WTC11 (cell line): Measurements from ENCODE around the gene OR2T10. TPM values are rescaled to one million over a fixed set of nuclear protein-coding genes. Genes with fewer than 3 reads are reported as not detected.
"Not testable (repeated sequence)": the region's sequence is repeated elsewhere in the genome, so short reads cannot be mapped to it uniquely, and the experiment has no call there.

Experiments
- ATAC-seq: fragments of 200-7000 bp; cut with Tn5 transposase; 2 replicates; pipeline ENCODE4 v1.10.0; 2021; ENCODE audit warnings: mild to moderate bottlenecking, moderate library complexity
- CTCF ChIA-PET: fragments of 300-600 bp; sonication (Branson Sonifier 250); formaldehyde crosslinking; loops from one replicate; lab custom pipeline; 2021; ENCODE audit warnings: antibody characterized with exemption; lab: Charles Lee
- POLR2A ChIA-PET: fragments of 350-600 bp; sonication (Branson Sonifier 250); formaldehyde crosslinking; loops from one replicate; lab custom pipeline; 2021; ENCODE audit warnings: antibody characterized with exemption; lab: Charles Lee
- DNase-seq: peaks from one replicate; pipeline ENCODE4 v3.0.0; 2021; ENCODE audit warnings: low spot score
- H3K27ac Mint-ChIP-seq: 2 replicates; pipeline ENCODE4 v1.8.0; 2021; ENCODE audit warnings: mixed read lengths
- H3K27me3 Mint-ChIP-seq: 2 replicates; pipeline ENCODE4 v1.8.0; 2021; ENCODE audit warnings: low read depth, mild to moderate bottlenecking, moderate library complexity, mixed read lengths
- H3K36me3 Mint-ChIP-seq: 2 replicates; pipeline ENCODE4 v1.8.0; 2021; ENCODE audit warnings: mixed read lengths
- H3K4me1 Mint-ChIP-seq: 2 replicates; pipeline ENCODE4 v1.8.0; 2022; ENCODE audit warnings: mixed read lengths
- H3K4me3 Mint-ChIP-seq: 2 replicates; pipeline ENCODE4 v1.8.0; 2021; ENCODE audit warnings: mild to moderate bottlenecking, moderate library complexity, mixed read lengths
- H3K9me3 Mint-ChIP-seq: 2 replicates; pipeline ENCODE4 v1.8.0; 2021; ENCODE audit warnings: mixed read lengths
- ETV6 ChIP-seq: sonication (generic); formaldehyde crosslinking; IDR thresholded peaks from 2 replicates; pipeline ENCODE4 v1.8.1; 2022; ENCODE audit warnings: mild to moderate bottlenecking, missing genetic modification reagents
- GRHL2 ChIP-seq: fragments of 250-450 bp; sonication (Bioruptor Pico); IDR thresholded peaks from 2 replicates; pipeline ENCODE4 v1.8.0; 2022; ENCODE audit warnings: mild to moderate bottlenecking, moderate library complexity; ENCODE audit not compliant: insufficient replicate concordance, severe bottlenecking
- MXD4 ChIP-seq: fragments of 250-450 bp; sonication (Bioruptor Pico); IDR thresholded peaks from 2 replicates; pipeline ENCODE4 v1.8.0; 2021; ENCODE audit warnings: mild to moderate bottlenecking, moderate library complexity, borderline replicate concordance
- NFATC4 ChIP-seq: fragments of 250-450 bp; sonication (Bioruptor Pico); IDR thresholded peaks from 2 replicates; pipeline ENCODE4 v1.9.0; 2021; ENCODE audit warnings: mild to moderate bottlenecking
- NR2C2 ChIP-seq: sonication (generic); formaldehyde crosslinking; IDR thresholded peaks from 2 replicates; pipeline ENCODE4 v1.8.0; 2022; ENCODE audit warnings: mild to moderate bottlenecking, missing genetic modification reagents
- total RNA-seq: library from RNA; stranded (reverse); gene quantifications from 3 replicates; pipeline ENCODE4 v1.2.3, GENCODE V29; 2021
- TF ChIP-seq, protein P1 (sequence below): sonication (generic); formaldehyde crosslinking; IDR thresholded peaks from 2 replicates; pipeline ENCODE4 v1.8.1; 2023; ENCODE audit warnings: mild to moderate bottlenecking, missing genetic modification reagents, moderate library complexity
- TF ChIP-seq, protein P2 (sequence below): sonication (generic); formaldehyde crosslinking; IDR thresholded peaks from 2 replicates; pipeline ENCODE4 v1.8.1; 2023; ENCODE audit warnings: mild to moderate bottlenecking, missing genetic modification reagents
- TF ChIP-seq, protein P3 (sequence below): sonication (generic); formaldehyde crosslinking; IDR thresholded peaks from 2 replicates; pipeline ENCODE4 v1.8.0; 2022; ENCODE audit warnings: mild to moderate bottlenecking, missing genetic modification reagents

Gene OR2T10
- total RNA-seq, 1 experiment from 2014 or later, result not detected

DNA sequence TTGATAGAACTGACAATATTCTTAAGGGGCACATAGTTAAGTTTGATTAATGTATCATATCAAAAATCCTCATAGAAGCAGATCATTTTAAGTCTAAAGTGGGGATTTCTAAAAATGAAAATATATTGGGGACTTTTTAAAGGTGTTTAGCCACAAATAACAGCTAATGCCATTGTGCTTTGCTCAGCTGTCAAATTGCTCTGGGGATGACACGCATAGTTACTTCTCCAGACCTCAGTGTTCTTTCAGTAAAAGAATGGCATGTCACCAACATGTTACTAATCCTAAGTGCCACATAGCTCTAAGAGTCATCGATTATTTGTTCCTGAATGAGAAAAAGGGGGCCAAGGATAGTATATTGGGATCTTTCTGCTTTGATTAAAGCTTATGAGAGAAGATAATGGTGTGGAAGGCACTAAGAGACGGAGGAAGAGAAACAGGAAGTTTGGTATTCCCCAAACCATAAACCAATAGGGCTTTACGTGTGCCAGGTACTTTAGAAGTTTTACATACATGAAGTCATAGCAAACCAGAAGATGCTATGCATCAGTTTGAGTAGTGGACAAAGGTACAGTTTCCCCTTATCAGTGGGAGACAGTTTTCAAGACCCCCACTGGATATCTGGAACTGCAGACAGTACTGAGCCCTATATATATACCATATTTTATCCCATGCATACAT is 45.6 kb upstream of the OR2T10 start:
- DNase-seq, H3K27ac Mint-ChIP-seq, H3K27me3 Mint-ChIP-seq, H3K36me3 Mint-ChIP-seq, ATAC-seq, POLR2A ChIA-PET, H3K4me1 Mint-ChIP-seq, H3K4me3 Mint-ChIP-seq, H3K9me3 Mint-ChIP-seq, CTCF ChIA-PET: not testable (repeated sequence)

DNA sequence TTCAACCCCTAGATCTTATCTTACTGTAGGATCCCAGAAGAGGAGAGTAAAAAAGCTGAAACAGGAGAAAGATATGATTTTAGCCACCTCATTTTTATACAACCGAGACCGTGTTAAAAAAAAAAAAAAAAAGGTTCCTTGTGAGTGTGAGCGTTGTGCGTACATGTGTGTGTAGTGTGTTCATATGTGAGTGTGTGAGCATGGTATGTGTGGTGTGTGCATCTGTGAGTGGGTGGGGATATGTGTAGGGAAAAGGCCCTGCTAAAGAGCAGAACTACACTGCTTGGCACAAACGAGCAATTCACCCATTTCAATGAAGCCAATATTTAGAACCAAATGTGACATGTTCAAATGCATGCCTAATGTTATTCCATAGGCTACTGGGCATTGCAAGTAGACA is 44.1 kb upstream of the OR2T10 start:
- H3K9me3 Mint-ChIP-seq, POLR2A ChIA-PET, H3K27ac Mint-ChIP-seq, DNase-seq, H3K27me3 Mint-ChIP-seq, H3K36me3 Mint-ChIP-seq, ATAC-seq, H3K4me1 Mint-ChIP-seq, H3K4me3 Mint-ChIP-seq, CTCF ChIA-PET: not testable (repeated sequence)

DNA sequence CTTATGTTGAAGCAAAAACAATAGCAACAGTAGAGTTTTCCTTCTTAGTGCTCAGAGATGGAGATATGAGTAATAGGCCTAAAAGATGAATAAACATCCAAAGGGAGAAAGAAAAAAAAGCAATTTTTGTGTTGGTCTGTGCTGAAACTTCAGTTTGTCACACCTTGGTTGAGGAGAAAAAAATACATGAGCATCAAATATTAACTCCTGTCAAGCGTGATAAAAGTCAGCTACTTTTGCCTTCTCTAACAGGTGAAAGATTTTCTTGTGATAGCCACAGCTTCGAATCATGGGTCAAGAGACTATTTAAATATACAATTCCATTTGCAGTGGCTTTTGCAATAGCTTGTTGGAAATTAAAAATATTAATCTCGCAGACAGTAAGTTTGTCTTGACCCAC is 43.4 kb upstream of the OR2T10 start:
- CTCF ChIA-PET, ATAC-seq, H3K36me3 Mint-ChIP-seq, POLR2A ChIA-PET, DNase-seq, H3K27ac Mint-ChIP-seq, H3K9me3 Mint-ChIP-seq, H3K27me3 Mint-ChIP-seq, H3K4me3 Mint-ChIP-seq, H3K4me1 Mint-ChIP-seq: not testable (repeated sequence)

DNA sequence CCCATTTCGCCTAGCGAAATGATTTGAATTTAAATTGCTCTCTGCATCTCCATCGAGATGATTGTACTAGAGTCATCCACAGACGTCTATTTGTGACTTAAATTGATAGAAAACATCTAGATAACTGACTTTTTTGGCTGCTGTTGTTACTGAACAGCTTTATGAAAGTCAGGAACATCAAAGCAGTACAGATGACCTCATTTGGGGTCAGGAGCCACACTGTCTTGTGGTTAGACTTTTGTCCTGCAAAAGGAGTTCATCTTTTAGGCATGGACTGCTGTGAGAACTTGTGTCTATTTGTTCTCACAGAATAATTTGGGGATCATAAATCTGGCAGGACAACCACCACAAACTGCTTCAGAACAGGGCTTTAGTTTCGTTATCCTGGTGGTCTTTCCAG is 42.2 kb upstream of the OR2T10 start:
- ATAC-seq, POLR2A ChIA-PET, H3K36me3 Mint-ChIP-seq, H3K27ac Mint-ChIP-seq, H3K27me3 Mint-ChIP-seq, CTCF ChIA-PET, H3K9me3 Mint-ChIP-seq, DNase-seq, H3K4me1 Mint-ChIP-seq, H3K4me3 Mint-ChIP-seq: not testable (repeated sequence)

DNA sequence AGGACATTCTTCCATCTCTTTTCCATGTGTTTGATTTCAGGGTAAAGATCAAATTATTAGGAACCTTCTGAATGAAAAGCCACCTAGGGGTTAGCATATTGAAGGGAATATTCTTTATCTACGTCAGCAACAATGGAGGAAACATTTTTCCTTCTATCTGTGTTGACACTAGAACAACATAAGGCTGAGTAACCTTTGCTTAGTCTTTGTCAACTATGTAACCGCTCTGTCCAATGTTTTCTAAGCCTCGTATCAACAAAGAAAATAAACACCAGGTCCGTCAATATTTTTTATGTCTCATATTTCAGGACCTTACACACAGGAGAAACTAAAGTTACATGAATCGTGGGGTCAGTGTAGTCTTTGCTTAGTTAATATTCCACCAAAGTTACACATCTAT is 39.1 kb upstream of the OR2T10 start:
- H3K36me3 Mint-ChIP-seq, H3K4me3 Mint-ChIP-seq, ATAC-seq, H3K4me1 Mint-ChIP-seq, H3K27me3 Mint-ChIP-seq, CTCF ChIA-PET, H3K9me3 Mint-ChIP-seq, POLR2A ChIA-PET, H3K27ac Mint-ChIP-seq, DNase-seq: not testable (repeated sequence)

DNA sequence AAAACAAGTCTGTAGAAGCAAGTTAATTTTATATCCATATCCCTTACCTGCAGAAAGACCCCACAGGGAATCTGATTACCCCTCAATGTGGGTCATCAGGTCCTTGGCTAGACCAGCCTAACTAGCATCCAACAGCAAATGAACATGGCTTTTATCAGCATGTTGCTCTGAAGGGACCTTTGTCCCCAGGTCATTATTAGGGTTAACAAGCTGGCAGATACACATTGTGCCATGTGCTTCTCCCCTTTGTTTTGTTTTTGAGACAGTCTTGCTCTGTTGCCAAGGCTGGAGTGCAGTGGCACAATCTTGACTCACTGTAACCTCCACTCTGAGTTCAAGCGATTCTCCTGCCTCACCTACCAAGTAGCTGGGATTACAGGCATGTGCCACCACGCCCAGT is 37.5 kb upstream of the OR2T10 start, which contains the start of gene OR2T11:
TSS of gene OR2T11 (minus strand) at position 101 of the 400 bp plus-strand sequence. CDS start 7,963 bp downstream, outside the sequence.
- DNase-seq, H3K4me1 Mint-ChIP-seq, H3K27ac Mint-ChIP-seq, H3K4me3 Mint-ChIP-seq, H3K27me3 Mint-ChIP-seq, CTCF ChIA-PET, H3K9me3 Mint-ChIP-seq, ATAC-seq, POLR2A ChIA-PET: not testable (repeated sequence)
- H3K36me3 Mint-ChIP-seq, result peaks cover 20% of the 10 kb centered on the region

DNA sequence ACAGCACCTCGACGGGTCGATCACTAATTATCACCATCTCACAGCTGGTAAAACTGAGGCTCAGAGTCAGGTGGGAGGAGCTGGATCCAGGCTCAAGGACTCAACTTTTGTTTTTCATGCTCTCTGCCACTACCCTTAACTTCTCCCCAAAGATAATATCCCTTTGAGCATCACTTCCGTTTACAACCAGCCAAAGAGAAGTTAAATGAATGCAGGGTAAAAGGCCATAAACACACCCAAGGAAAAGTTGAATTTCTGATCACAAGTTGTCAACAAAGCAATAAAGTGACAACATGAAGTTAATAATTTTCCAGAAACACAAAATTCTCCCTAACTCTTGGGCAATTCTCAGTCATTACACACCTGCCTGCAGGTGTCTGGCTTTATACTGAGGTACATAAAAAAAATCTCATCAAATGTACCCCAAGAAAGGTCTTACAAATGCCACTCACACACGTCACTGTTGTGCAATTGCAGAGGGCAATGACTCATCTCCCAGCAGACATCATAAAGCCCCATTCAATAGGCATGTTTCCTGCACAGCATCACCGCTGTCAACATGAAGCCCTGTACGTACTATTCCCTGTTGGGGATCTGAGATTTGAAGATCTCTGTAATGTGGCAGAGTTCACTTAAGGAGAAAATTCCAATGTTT is 34.0 kb upstream of the OR2T10 start:
- Mint-ChIP-seq H3K4me3 (no peak overlapping the region), H3K9me3 (peaks cover 8% of the 10 kb centered on the region), H3K4me1 (no peaks in the 10 kb centered on the region), H3K27me3 (peaks cover 13% of the 10 kb centered on the region), H3K36me3 (peaks cover 43% of the 10 kb centered on the region), H3K27ac (no peak overlapping the region)
- ATAC-seq (no peak), DNase-seq (no peak)
- ChIA-PET CTCF (no interaction called here), POLR2A (no interaction called here)
- no peak for TF ChIP-seq ETV6
- TF ChIP-seq NR2C2 (CRISPR knock-in tag), result no peak
- TF ChIP-seq NFATC4, result no peak

DNA sequence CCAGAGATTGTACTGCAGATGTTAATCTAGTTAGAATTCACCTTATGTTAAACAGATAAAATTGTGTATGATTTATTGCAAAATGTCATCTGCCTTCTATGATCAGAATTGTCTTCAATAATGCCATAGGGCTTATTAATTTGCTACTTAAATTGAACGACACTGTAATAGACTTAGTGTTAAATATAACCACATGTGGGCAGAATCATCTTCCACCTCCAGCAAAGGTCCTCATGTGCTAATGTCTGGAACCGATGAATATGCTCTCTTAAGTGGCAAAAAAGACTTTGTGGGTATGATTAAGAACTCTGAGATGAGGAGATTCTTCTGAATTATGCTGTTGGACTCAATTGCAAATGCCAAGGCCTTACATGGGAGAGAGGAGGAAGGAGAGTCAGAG is 33.1 kb upstream of the OR2T10 start:
- no peaks in the 10 kb centered on the region for H3K4me1 Mint-ChIP-seq
- DNase-seq (no peak), ATAC-seq (no peak)
- POLR2A ChIA-PET, result no interaction called here
- H3K4me3 Mint-ChIP-seq, result no peak overlapping the region
- H3K27ac Mint-ChIP-seq, result no peak overlapping the region
- H3K27me3 Mint-ChIP-seq, result peaks cover 13% of the 10 kb centered on the region
- CTCF ChIA-PET, result no interaction called here
- peaks cover 8% of the 10 kb centered on the region for H3K9me3 Mint-ChIP-seq
- peaks cover 43% of the 10 kb centered on the region for H3K36me3 Mint-ChIP-seq
- TF ChIP-seq GRHL2 (no peak), MXD4 (CRISPR knock-in tag) (no peak)
- TF ChIP-seq, protein P1, sequence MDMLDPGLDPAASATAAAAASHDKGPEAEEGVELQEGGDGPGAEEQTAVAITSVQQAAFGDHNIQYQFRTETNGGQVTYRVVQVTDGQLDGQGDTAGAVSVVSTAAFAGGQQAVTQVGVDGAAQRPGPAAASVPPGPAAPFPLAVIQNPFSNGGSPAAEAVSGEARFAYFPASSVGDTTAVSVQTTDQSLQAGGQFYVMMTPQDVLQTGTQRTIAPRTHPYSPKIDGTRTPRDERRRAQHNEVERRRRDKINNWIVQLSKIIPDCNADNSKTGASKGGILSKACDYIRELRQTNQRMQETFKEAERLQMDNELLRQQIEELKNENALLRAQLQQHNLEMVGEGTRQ (CRISPR knock-in tag), result no peak
- TF ChIP-seq, protein P2, sequence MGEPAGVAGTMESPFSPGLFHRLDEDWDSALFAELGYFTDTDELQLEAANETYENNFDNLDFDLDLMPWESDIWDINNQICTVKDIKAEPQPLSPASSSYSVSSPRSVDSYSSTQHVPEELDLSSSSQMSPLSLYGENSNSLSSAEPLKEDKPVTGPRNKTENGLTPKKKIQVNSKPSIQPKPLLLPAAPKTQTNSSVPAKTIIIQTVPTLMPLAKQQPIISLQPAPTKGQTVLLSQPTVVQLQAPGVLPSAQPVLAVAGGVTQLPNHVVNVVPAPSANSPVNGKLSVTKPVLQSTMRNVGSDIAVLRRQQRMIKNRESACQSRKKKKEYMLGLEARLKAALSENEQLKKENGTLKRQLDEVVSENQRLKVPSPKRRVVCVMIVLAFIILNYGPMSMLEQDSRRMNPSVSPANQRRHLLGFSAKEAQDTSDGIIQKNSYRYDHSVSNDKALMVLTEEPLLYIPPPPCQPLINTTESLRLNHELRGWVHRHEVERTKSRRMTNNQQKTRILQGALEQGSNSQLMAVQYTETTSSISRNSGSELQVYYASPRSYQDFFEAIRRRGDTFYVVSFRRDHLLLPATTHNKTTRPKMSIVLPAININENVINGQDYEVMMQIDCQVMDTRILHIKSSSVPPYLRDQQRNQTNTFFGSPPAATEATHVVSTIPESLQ (CRISPR knock-in tag), result no peak
- TF ChIP-seq, protein P3, sequence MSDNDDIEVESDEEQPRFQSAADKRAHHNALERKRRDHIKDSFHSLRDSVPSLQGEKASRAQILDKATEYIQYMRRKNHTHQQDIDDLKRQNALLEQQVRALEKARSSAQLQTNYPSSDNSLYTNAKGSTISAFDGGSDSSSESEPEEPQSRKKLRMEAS (CRISPR knock-in tag), result no peak
